ENCODE data around the gene NKD1.

GRCh38 chr16:50598936-50599361 is 50.8 kb downstream of the NKD1 start:
- TF ChIP-seq CTCF (IDR thresholded peaks at IDR 0.05), result no peak
- TF ChIP-seq EZH2 (IDR thresholded peaks at IDR 0.05; ENCODE audit: borderline replicate concordance, insufficient read depth, low read depth, low read length, poor library complexity, severe bottlenecking), result no peak
